GM19238 (cell line): ENCODE data around the gene EPB41L2.
"Not testable (repeated sequence)": the region's sequence is repeated elsewhere in the genome, so short reads cannot be mapped to it uniquely, and the experiment has no call there.

Experiments used
- DNase-seq: peaks from one replicate; pipeline ENCODE4 v3.0.0; 2011; ENCODE audit warnings: low spot score; ENCODE audit not compliant: insufficient read length

Gene EPB41L2

GRCh38 chr6:130949553-130949952, 113.5 kb downstream of the EPB41L2 start:
- DNase-seq, result no peak

- DNase-seq, result no peak
These were observed 115.6 kb downstream of the EPB41L2 start for GRCh38 chr6:130947464-130947863.

GRCh38 chr6:130946076-130946475, 117.0 kb downstream of the EPB41L2 start:
- no peak for DNase-seq

- DNase-seq, result no peak
These were observed 117.6 kb downstream of the EPB41L2 start for GRCh38 chr6:130945401-130945919.

GRCh38 chr6:130944486-130944885, 118.6 kb downstream of the EPB41L2 start:
- no peak for DNase-seq

GRCh38 chr6:130943738-130944137, 119.3 kb downstream of the EPB41L2 start:
- DNase-seq, result no peak

- DNase-seq, result not testable (repeated sequence)
These were observed 120.3 kb downstream of the EPB41L2 start for GRCh38 chr6:130942752-130943151.

- DNase-seq, result no peak
These were observed 125.0 kb downstream of the EPB41L2 start for GRCh38 chr6:130937942-130938604.

- DNase-seq, result no peak
These were observed 126.1 kb downstream of the EPB41L2 start for GRCh38 chr6:130936933-130937332.

GRCh38 chr6:130935978-130936377, 127.1 kb downstream of the EPB41L2 start:
- DNase-seq, result no peak

- DNase-seq, result no peak
These were observed 128.0 kb downstream of the EPB41L2 start for GRCh38 chr6:130934848-130935585.

- no peak for DNase-seq
These were observed 129.3 kb downstream of the EPB41L2 start for GRCh38 chr6:130933712-130934200.

- DNase-seq, result no peak
These were observed 130.1 kb downstream of the EPB41L2 start for GRCh38 chr6:130932921-130933320.

- DNase-seq, result no peak
These were observed 130.6 kb downstream of the EPB41L2 start for GRCh38 chr6:130932438-130932837.

- no peak for DNase-seq
These were observed 131.4 kb downstream of the EPB41L2 start for GRCh38 chr6:130931683-130932082.

- DNase-seq, result no peak
These were observed 133.9 kb downstream of the EPB41L2 start for GRCh38 chr6:130929036-130929678.

GRCh38 chr6:130928158-130928912, 134.7 kb downstream of the EPB41L2 start:
- DNase-seq, result no peak

GRCh38 chr6:130927305-130927704, 135.7 kb downstream of the EPB41L2 start:
- no peak for DNase-seq

- no peak for DNase-seq
These were observed 139.7 kb downstream of the EPB41L2 start for GRCh38 chr6:130923350-130923749.

GRCh38 chr6:130922922-130923321, 140.1 kb downstream of the EPB41L2 start:
- DNase-seq, result no peak

- DNase-seq, result no peak
These were observed 142.1 kb downstream of the EPB41L2 start for GRCh38 chr6:130920969-130921368.
